NCI-H1105 treated with DMSO at 0.1 percent for 48 hours (cell line): ENCODE results near the gene OTX1.

Source experiments
- DNase-seq: peaks from one replicate; lab custom pipeline; 2025; lab: John Stamatoyannopoulos, UW

Gene OTX1

DNA sequence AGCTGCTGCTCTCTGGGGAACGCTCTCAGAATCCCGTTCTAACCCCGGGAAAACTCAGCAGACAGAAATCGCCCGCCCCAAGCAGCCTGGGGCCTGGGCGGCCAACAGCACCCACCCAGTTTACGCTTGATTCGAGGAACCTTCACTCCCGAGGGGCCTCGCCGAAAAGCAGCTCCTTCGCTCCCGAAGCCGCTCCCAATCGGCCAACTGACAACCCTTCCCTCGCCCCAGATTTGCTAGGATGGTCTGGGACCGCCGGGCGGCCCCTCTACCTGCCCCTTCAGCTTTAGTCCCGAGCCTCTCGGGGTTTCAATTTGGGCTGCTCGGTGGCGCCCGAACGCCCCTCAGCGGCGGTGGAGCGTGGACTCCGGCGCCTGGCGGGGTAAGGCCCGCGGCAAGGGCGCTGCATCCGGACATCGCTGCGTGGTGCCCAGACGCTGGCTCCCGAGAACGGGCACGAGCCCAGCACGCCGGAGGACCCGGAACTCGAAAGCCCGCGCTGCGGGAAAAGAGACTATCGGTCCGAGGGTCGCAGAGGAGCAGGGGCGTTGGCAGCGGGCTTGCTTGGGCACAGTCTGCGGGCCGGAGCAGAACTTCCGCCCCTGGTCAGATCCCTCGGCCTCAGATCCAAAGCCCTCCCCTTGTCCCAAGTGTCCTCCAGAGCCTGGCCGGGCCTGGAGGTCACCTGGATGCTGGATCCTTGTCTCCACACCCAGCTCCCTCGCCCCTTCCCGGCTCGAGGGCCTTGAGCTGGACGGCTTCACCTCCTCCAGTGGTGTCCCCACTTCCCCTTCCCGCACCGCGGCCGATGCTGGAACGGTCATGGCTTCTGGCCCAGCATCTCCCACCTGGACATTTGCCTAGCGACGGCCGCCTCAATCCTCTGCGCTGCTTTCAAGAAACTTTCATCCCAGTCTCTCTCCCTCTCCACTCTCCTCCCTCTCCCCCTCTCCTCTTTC is 3.0 kb upstream of the OTX1 start:
- DNase-seq = no peak

DNA sequence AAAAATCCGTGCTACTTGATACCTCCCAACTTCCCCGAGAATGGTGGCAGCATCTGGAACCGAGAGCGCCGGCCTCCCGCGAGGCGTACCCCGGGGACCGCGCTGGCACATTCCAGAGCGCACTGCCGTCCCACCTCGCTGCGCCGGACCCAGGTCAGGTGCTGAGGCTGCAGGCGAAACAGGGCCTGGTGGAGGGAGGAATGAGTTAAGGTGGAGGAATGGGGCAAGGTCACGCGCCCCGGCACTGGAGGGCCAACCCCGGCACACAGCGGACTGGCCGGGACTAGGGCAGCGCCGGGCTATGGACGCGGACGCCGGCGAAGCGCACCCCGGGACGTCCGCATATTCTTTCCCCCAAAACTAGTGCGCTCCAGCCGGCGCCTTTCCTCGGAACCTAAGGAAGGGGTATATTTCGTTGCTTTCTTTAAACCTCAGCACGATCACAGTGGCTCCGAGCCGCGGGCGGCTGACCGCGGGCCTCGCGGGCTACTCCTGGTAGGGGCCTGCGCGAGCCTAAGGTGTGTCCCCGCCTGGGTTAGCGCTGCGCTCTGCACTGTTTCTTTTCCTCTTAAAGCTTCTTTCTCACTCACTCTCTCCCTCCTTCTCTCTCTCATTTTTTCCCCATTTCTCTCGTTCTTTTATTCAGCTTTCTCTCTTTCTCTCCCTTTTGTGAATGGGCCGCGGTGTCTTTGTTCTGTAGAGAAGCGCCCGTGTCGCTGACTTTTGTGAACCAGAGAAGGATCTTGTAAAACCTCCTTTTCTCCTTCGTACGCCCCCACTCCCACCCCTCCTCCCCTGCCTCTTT is 2.1 kb upstream of the OTX1 start:
- DNase-seq = no peak

DNA sequence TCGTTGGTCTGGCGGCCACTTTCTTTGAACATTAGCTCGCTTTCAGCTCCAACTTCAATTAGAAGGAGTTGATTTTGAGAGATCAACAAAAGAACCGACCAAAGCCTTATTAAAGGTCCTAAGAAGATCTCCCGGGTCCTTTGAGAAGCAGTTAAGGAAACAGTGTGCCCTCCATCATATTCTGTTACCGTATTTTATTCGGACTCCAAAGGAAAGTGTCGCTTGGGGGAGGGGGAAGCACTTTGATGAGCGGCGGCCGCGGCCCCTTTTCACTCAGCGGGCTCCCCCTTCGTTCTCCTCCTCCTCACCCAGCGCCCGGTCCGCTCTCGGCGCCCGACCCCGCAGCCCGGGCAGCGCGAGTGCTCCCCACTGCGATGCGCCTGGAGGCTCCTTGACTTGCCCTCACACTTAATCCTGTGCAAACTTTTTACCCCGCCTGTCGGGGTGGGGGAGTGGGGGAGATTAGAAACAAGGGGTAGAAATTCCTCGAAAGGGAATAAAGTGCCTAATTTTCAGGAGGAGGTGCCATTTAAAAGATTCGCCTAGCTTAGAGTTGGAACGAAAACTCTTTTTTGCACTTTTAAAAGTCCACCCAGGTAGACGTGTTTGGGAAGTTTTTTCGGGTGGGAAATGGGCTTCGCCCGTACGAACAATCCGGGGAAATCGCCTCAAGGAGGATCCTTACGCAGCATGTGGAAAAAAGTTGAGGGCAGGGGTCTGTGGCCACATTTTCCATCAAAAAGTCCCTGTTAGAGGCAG is 1.2 kb upstream of the OTX1 start:
- DNase-seq = peak; percentile 15

DNA sequence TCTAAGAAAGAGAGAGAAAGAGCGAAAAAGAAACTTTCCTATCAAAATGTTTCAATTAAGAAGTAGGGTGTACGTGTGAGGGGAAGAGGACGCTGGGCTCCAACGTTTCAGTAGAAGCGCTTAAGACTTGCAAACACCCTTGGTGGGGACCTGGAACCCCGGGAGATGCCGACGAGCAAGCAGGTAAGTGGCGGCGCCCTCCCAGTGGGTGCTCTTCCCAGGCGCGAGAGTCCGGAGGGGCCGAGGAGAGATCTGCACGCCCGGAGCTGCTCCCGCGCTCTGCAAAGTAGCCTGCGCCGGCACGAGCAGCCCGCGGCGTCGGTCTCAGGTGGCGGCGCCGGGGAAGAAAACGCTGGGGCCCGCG is 678 bp upstream of the OTX1 start:
- peak; percentile 80 for DNase-seq

DNA sequence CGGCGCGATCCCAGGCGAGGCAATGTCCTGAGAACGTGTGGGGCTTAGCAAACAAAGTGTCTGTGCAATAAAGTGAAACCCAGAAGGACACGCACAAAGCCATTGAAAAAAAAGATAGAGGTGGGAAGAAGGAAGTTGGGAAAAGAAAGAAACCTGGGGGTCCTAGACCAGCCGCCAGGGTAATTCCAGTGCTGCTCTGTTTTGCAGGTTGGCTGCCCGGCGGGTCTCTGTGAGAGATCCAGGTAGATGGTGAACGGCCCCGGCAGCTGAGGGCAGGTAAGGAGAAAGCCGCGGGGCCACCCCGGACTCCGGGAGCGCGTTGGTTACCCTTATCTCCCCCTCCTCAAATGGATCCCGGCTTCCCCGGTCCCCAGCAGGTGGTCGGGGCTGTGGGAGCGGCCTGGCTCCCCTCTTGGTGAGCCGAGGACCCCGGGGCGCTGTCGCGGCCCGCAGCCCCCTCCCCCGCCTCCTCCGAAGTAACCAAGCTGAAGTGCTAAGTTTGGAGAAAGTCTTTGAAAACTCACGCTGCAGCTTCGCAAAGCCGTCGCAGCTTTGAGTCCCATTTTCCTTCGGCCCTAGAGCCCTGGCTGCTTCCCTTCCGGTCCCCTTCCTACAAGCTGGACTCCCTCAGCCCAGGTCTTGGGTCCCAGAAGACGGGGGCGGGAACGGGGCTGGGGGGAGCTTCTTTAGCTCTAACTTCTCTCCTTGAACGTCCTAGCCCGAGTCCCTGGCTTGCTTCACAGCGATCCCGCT is 588 bp downstream of the OTX1 start:
- DNase-seq = no peak

DNA sequence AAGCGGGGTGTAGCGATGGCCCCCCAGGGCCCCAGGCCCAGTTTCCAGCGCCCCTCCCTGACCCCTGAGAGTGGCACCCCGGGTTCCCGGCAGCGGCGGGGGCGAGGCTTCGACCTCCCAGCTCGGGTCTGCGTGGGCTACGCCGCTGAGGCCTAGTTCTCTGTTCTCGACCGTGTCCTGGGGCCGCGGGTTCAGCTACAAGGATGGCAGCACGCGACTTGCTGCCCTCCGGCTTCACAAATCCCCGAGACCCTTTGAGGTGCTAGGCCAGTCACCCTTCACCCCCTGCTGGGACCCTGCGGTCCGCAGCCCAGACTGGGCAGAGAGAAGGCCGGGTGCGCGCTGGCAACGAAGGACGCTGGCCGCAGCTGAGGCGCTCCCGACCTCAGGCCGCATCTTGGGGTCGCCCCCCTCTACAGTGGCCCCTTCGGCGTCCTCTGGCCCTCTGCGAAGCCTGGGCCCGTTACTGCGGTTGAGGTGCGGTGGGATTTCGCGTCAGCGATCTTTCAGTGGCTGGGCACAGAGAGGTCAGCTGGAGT is 1.2 kb downstream of the OTX1 start:
- no peak for DNase-seq

DNA sequence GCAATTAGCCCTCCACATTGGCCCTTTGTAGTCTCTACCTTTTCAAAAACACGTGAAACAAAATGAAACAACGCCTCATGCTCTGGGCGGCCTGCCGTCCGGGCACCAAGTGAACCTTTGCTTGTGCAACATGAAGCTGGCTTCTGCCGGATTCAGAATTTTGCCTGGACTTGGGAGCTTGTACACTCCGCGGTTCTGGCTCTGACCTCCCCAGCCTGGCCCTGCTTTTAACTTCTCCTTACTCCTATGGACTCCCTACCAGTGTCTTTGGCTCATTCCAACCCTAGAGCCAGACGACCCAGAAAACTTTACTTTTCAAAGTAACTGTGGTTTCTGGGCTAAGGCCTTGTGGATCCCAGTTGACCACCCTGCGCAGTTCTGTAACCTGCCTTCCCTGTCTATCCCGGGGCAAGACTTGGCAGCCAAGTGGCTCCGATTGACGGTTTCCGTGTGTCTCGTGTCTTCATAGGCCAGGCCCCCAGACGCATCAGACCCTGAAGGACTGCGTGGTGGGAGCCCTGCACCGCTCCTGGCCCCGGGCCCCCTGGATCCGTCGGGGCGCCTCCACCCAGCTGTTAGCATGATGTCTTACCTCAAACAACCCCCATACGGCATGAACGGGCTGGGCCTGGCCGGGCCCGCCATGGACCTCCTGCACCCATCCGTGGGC is 1.9 kb downstream of the OTX1 start:
- no peak for DNase-seq

DNA sequence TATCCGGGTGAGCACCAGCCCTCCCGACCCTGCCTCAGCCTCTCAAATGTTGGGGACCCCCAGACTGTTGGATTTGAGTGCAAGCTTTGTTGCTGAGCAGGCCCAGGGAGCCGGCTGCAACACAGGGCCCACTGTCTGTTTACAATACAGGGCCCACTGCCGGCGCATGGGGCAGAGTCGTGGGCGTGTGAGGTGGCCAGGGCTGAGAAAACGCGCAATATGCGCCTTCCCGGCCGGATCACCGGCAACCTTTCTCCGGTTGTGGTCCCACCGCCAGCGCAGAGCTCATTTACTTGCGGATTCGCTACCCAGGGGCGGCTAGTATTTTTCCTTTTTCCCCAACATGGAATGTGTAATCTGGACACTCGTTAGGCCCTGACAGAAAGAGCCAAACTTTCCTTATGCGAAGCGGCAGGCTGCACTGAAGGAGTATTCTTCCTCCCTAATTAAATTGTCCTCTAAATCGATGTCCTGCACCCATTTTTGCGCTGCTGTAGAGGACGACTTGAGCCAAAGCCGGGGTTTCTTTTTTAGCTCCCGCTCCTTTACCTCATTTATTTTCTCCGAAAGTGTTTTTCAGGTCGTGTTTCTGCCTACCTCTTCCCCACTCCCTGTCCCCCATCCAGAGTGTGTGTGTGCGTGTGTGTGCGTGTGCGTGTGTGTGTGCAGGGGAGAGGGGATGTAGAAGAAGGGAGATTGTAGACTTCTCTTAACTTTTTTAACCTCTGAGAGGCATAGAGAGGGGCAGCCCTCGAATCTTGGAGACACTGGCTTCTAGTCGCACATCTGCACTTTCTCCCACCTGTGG is 2.7 kb downstream of the OTX1 start:
- DNase-seq = no peak

DNA sequence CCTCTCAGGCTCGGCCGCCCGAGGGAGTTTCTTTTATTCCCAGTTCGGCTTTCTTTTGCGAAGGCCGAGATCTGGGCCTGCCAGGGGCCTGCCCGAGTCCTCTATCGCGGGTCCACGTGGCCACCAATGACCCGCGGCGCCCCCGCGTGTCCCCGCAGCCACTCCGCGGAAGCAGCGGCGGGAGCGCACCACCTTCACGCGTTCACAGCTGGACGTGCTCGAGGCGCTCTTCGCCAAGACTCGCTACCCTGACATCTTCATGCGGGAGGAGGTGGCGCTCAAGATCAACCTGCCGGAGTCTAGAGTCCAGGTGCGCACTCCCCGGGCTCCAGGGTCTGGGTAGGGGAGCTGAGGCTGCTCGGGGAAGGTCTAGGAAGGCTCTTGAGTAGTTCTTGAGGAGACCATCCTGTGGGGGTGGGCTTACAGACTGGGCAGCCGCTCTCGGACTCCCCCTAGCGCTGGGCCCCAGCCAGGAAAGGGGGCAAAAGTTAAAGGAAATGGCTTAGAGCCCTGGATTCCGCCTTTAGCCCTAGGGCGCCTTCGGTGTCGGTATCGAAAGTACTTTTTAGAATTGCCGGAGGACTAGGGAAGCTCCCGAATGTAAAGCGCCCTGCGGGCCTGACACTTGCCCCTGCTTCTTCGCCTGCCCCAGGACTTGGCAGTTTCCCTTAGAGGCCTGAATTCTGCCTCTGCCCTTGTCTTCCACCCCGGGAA is 3.4 kb downstream of the OTX1 start:
- no peak for DNase-seq

DNA sequence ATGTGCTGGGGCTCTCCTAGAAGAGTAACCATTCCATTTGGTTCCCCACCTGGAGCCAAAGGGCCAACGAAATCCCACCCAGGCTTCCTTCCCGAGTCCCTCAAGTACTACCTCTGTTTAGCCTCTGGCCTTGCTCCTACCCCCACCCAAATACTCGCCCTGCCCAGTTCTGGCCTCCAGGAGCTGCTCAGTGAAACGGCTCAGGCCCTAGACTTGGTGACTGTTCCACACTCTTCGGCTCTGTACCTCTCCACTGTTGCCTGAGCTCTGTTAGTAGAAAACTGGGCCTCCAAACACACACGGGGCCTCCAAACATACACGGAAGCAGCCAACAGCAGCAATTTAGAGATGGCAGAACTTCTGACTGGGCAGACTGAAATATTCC is 4.2 kb downstream of the OTX1 start:
- no peak for DNase-seq

DNA sequence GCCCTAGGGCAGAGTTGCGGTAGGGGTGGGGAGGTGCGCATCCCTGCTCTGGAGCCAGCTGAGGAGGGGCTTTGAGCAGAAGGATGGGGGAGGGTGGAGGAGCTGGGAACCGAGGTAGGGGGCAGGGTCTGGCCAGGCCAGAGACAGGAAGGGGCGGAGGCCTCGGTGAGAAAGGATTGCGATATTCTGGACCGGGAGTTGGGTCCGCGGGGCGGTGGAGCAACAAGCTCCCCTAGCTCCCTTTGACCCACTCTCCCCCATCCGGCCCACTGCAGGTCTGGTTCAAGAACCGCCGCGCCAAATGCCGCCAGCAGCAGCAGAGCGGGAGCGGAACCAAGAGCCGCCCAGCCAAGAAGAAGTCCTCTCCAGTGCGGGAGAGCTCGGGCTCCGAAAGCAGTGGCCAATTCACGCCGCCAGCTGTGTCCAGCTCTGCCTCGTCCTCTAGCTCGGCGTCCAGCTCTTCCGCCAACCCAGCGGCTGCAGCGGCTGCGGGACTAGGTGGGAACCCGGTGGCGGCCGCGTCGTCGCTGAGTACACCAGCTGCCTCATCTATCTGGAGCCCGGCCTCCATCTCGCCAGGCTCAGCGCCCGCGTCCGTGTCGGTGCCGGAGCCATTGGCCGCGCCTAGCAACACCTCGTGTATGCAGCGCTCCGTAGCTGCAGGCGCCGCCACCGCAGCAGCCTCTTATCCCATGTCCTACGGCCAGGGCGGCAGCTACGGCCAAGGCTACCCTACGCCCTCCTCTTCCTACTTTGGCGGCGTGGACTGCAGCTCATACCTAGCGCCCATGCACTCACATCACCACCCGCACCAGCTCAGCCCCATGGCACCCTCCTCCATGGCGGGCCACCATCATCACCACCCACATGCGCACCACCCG is 4.8 kb downstream of the OTX1 start:
- DNase-seq = no peak

DNA sequence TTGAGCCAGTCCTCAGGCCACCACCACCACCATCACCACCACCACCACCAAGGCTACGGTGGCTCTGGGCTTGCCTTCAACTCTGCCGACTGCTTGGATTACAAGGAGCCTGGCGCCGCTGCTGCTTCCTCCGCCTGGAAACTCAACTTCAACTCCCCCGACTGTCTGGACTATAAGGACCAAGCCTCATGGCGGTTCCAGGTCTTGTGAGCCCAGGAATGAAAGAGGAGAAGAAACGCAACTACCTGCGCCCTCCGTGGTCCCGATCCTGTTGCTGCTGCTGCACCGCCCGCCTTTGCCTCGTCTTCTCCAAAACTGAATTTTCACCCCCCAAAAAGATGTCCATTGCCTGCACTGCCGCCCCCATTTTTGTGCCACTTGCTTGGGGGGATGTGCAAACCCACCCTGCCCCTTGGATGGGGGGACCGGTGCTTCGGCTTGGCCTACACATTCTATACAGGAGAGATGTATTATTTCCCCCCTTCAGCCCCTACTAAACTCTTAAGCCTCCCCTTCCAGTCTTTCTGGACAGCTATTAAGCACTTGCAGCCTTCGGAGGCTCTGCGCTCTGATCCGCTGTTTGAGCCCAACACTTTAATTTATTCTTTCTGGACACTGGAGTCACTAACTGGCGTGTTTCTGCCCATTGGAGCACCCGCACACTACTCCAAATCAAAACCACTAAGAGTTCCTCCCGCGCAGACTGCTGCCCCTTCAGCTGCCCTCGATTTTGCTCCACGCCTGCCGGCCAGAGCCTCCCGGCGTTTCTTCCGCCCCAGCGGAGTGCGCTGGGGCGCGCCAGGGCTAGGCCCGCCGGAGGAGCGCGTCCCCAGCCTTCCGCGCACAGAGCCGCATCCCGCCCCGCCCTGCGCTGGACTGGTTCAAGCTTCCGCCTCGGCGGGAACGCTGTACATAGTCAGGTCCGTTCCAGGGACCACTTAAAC is 5.7 kb downstream of the OTX1 start:
- DNase-seq = no peak

DNA sequence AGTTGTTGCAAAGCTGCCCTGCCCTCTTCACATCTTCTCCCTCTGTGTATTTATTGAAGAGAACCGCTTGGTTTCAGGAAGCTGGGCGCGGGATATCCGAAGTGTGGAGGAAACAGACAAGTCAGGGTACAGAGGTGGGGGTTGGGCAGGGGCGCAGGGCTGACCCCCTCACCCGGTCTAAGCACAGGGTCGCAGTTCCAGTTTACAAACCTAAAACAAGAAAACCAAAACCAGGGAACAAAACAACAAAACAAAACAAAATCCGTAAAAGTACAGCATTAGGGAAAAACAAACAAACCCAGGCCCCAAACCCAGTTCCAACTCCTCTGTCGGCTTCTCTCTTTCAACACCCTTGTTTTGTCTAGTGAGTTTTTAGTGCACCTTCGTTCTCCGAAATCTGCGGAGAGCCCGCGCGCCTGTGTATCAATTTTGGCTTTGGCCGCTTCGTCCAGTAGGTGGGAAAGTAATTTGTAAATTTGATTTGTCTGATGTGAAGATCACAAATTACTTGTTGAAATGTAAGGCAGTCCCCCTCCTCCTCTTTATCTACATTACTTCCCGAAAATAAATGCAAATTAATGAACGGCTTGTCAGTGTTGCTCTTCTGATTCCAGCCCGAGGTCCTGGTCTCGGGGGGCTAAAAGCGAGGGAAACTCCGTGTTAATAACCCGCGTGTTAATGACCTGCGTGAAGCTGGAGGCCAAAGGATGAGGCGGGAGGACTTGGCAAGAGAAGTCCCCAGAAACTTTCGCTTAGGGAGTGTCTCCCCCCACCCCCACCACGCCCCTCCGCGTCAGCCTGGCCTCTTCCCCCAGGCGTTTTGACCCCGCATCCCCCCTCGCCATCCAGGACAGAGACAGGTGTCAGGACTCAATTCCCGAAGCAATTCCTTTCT is 6.9 kb downstream of the OTX1 start:
- no peak for DNase-seq

DNA sequence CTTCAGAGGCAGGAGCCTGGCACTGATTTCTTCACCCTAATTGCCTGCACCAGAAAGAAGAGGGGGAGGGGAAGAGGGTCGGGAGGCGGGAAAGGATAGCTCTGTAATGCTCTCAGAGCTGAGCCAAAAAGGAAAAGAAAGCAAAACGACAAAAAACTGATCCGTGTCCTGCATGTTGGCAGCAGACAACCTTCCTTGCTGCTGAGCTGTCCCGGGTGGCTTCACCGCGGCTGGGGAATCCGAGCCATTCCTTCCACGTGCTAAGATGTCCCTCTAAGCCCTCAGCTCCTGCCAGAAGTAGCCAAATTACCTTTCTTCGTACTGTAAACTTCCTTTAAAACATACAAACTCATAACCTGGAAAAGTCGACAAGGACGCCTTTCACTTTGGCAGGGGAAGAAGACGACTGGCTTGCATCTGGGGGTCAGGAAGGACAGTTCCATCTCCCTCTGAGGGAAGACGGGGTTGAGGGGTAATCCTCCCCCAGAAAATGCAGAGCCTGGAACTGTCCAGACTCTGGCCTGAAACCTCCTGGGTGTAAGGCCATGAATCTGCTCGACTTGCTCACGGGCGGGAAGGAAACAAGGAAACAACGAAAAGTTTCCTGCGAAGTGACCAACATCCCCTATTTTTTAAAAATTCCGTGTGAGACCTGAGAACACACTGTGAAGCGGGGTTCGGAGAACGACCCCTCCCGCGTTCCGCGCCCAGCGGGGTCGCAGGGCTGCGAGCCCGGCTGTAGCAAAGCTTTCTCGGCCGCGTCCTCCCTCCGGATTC is 7.7 kb downstream of the OTX1 start:
- no peak for DNase-seq
